Stimulated activated CD4-positive, alpha-beta T cell treated with anti-CD3 and anti-CD28 coated beads, Interleukin-12 subunit alpha, Interleukin-12 subunit beta, amount 100 ng/mL, for 48 hours (primary cell): ENCODE results near the gene SATL1.
"Not testable (repeated sequence)": the region's sequence is repeated elsewhere in the genome, so short reads cannot be mapped to it uniquely, and the experiment has no call there.

ENCODE experiments used
- DNase-seq, 3 donors: peaks; one replicate each; pipeline ENCODE4 v3.0.0-alpha.2; 2020; ENCODE audit warnings: low read depth in 2 of 3, low spot score in 1 of 3

SATL1 gene

GRCh38 chrX:85243761-85244449, at the start of gene SATL1, which contains the start of gene ZNF711:
SATL1 (minus strand) TSS chrX:85243779; CDS start chrX:85108968, 134,811 bp downstream.
ZNF711 (plus strand) TSS chrX:85243991; CDS start chrX:85247573, 3,582 bp downstream.
- DNase-seq, result no peak

- DNase-seq, result no peak
Observed at GRCh38 chrX:85288992-85289723, 45.6 kb upstream of the SATL1 start.

- DNase-seq, result not testable (repeated sequence)
Observed at GRCh38 chrX:85285286-85285685, 41.7 kb upstream of the SATL1 start.

- no peak for DNase-seq
Observed at GRCh38 chrX:85244450-85245211, 1.1 kb upstream of the SATL1 start.

- no peak for DNase-seq
Observed at GRCh38 chrX:85243155-85243554, 424 bp downstream of the SATL1 start.

GRCh38 chrX:85223359-85223758, 20.2 kb downstream of the SATL1 start:
- DNase-seq, result no peak

GRCh38 chrX:85221361-85221760, 22.2 kb downstream of the SATL1 start:
- no peak for DNase-seq

- DNase-seq, result no peak
Observed at GRCh38 chrX:85215946-85216345, 27.6 kb downstream of the SATL1 start.

- DNase-seq, result no peak
Observed at GRCh38 chrX:85213792-85214530, 29.6 kb downstream of the SATL1 start.

- no peak for DNase-seq
Observed at GRCh38 chrX:85203461-85203970, 40.1 kb downstream of the SATL1 start.

- no peak for DNase-seq
Observed at GRCh38 chrX:85196319-85196718, 47.3 kb downstream of the SATL1 start.

GRCh38 chrX:85159644-85160043, 83.9 kb downstream of the SATL1 start:
- DNase-seq, result no peak

- DNase-seq, result no peak
Observed at GRCh38 chrX:85140964-85141363, 102.6 kb downstream of the SATL1 start.

GRCh38 chrX:85139422-85139821, 104.2 kb downstream of the SATL1 start:
- no peak for DNase-seq

GRCh38 chrX:85136409-85136808, 107.2 kb downstream of the SATL1 start:
- no peak for DNase-seq

- DNase-seq, result no peak
Observed at GRCh38 chrX:85115252-85115651, 128.3 kb downstream of the SATL1 start.

GRCh38 chrX:85114776-85115175, 128.8 kb downstream of the SATL1 start:
- no peak for DNase-seq

GRCh38 chrX:85114171-85114570, 129.4 kb downstream of the SATL1 start:
- no peak for DNase-seq

- no peak for DNase-seq
Observed at GRCh38 chrX:85113746-85114145, 129.8 kb downstream of the SATL1 start.

- no peak for DNase-seq
Observed at GRCh38 chrX:85112293-85112692, 131.3 kb downstream of the SATL1 start.

- peak in 1 of 3 donors; percentile 4 for DNase-seq
Observed at GRCh38 chrX:85111347-85111746, 132.2 kb downstream of the SATL1 start.
